ENCODE data around the gene DCTN3. TPM values are rescaled to one million over a fixed set of nuclear protein-coding genes. Genes with fewer than 3 reads are reported as not detected.
"Not testable (repeated sequence)": the region's sequence is repeated elsewhere in the genome, so short reads cannot be mapped to it uniquely, and the experiment has no call there.

The DCTN3 gene
- total RNA-seq, 1 donor from 2014 or later = 60.6 TPM

DNA sequence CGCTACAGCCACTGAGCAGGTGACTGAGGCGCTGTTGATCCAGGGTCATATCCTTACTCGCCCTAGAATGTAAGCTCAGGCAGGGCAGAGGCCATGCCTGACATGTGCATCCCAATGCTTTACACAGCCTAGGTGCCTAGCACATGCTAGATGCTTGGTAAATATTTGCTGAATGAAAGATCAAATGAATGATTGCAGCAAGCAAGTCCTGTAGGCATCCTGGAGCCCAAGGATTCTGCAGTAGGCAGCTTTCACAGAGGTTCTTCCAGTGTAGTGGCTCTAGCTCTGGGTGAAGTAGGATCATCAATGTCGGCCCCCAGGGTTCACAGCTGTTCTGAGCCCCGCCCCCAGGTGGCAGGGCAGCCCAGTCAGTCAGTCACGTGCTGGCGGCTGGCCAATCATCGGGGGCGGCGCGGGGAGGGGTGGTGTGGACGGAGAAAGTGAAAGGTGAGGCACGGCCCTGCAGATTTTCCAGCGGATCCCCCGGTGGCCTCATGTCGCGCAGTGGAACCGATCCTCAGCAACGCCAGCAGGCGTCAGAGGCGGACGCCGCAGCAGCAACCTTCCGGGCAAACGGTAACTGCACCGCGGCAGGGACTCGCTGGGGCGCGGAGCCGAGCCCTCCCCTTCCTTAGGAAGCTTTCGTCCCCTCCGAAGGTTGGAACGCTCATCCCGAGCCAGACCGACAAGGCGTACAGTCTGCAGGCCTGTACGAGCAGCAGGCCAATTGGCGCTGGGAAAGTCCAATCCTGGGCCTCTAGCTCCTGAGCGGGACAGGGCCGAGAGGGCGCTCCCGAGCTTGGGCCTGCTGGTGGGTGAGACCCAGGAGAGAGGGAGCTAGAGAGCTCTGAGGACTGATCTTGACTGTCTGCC is 26.2 kb upstream of the DCTN3 start, which contains the start of gene GALT:
GALT (plus strand) TSS at position 465 of the 873 bp plus-strand sequence; CDS start at position 495, 30 bp downstream.
- peak; percentile 63 for DNase-seq

DNA sequence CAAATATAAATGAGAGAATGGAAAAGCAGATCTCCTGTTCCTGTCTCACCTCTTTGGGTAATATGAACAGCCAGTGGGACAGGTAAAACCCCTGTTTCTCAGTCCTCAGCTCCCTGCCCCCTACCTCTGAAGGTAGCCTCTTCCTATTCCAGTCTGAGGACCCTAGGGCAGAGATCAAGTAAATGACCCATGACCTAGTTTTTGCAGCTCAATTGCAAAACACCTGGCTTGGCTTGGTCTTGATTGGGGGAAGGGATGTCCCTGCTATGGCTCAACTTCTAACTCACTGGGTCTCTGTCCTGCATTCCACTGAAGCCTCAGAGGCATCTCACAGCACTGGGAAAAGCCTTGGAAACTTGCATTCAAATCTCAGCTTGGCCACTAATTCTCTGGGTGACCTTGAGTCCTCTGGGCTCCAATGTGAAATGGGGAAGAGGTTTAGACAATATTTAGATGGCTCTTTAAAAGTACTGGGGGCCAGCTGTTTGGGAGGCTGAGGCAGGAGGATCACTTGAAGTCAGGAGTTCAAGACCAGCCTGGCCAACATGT is 24.5 kb upstream of the DCTN3 start:
- no peak for DNase-seq

DNA sequence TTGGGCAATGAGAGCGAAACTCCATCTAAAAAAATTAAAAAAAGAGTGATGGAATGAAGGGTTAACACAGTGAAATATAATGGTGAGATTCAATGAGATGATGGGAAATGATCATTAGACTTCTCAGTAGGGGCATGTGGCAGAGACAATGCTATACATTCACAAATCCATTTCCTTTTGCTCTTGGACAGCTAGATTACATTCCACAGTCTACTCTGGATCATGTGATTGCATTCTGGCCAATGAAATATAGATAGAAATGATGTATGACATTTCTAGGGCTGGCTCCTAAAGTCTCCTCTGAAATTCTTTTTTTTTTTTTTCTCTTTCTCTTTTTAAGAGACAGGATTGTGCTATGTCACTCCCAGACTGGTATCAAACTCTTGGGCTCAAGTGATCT is 22.4 kb upstream of the DCTN3 start:
- no peak for DNase-seq

DNA sequence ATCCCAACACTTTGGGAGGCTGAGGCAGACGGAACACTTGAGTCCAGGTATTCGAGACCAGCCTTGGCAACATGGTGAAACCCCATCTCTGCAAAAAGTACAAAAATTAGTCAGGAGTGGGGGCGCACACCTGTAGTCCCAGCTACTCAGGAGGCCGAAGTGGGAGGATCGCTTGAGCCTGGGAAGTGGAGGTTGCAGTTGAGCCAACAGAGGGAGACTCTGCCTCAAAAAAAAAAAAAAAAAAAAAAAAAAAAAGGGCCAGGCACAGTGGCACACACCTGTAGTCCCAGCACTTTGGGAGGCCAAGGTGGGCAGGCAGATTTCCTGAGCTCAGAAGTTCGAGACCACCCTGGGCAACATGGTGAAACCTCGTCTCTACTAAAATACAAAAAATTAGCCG is 19.0 kb upstream of the DCTN3 start:
- DNase-seq = not testable (repeated sequence)

DNA sequence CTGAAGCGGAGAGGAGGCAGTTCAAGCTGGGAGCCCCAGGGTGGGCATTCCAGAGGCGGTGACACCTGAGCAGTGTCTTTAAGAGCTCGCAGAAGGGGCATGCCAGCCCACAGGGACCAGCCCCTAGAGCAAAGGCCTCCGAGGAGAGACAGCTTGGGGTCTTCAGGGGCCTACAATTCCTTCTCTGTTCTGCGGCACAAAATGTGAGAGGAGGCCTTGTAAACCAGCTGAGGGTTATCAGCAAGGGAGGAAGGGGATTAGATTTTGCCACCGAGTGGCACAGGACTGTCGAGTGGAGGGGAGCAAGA is 17.8 kb upstream of the DCTN3 start:
- peak; percentile 57 for DNase-seq

DNA sequence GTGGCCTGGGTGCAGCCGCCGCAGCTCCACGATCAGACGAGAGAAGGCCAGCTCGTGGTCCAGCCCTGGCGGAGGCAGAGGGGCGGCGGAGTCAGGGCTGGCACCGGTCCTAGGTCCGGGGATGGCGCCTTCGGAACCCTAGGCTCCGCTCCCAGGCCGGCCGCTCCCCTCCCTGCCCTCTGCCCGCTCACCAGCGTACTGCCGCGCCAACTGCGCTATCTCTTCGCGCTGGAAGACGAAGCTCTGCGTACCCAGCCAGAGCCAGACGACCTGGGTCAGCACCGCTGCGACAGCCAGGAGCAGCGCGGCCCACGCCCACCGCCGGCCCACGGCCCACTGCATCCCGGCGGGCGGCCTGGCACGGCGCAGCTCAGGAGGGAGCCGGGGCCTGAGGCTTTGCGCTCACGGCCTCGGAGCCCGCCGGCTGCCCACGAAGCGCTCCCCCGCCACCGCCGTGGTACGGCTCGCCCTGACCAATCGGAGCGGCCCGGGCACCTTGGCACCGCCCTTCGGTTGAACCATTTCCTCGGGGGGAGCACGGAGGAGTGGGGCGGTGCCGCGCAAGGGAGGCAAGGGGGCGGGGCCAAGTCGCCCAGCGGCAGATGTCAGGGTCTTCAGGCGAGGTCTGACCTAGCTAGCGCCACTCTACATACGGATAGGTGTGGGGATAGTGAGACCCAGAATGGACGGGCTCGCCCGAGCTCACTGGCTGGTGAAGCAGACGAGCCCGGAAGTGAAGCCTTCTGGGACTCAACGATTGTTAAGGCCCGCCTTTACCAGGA is 17.3 kb upstream of the DCTN3 start, which contains the start of gene SIGMAR1:
SIGMAR1 (minus strand) TSS at position 432 of the 782 bp plus-strand sequence; CDS start at position 342, 90 bp downstream.
- DNase-seq = peak; percentile 89

DNA sequence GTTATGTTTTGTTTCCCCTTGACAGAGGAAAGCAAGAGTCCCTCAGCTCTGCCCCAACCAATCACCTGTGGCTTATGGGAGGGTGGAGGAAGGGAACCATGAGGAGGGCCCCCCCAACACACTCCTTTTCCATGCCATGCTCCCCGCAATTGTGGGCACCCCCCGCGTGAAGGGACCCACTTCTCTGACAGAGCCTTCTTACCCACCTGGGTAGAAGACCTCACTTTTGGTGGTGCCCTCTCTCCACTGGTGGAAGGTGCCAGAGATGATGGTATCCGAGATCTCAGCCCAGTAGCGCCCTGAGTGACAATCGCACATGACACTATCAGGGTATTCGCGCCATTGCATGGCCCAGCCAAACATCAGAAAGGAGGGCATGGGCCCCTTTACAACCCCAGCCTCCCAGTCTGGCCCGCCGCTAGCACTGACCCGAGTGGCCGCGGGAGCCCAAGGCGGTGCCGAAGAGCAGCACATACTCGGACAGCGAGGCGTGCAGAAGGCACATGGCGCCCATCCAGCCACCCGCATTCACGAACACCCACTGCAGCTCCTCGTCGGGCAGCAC is 16.6 kb upstream of the DCTN3 start:
- no peak for DNase-seq

DNA sequence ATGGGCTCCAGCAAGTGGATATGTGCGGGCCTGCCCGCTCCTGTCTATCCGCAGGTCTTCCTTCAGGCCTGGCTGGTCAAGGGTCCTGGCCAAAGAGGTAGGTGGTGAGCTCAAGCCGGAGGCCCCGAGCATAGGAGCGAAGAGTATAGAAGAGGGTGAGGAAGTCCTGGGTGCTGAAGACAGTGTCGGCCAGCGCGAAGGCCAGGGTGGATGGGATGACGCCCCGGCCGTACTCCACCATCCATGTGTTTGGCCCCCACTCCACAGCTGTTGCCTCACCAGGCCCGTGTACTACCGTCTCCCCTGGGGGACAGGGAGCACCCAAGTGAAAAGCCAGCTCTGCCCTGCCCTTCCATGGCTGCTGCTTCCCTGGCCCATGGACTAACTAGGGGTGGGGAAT is 15.3 kb upstream of the DCTN3 start:
- no peak for DNase-seq

DNA sequence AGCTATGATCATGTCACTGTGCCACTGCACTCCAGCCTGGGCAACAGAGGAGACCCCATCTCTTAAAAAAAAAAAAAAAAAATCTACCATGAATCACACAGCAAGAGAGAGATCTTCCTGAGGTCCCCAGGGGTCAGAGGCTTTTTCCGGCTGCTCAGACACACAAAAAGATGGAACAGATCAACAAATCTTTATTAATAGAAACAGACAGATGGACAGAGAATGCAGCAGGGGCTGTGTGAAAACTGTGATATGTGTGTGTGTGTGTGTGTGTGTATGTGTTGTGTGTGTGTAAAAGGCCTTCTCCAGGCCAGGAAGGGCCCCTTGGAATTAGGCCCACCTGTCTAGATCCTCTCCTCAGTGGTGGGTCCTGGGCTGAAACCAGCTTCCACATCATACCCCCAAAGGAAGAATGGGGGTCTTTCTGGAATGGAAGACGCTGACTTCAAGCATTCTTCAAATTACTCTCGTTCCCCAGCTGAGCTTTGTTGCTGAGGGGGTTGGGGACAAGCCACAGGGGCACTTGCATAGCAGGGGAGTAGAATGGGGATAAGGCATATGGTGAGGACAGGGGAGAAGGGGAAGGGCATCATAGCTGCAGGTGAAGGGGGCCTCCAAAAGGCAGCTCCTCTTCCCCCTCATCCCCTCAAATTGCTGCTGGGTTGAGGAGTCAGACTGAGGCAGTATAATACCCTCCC is 14.4 kb upstream of the DCTN3 start:
- no peak for DNase-seq

DNA sequence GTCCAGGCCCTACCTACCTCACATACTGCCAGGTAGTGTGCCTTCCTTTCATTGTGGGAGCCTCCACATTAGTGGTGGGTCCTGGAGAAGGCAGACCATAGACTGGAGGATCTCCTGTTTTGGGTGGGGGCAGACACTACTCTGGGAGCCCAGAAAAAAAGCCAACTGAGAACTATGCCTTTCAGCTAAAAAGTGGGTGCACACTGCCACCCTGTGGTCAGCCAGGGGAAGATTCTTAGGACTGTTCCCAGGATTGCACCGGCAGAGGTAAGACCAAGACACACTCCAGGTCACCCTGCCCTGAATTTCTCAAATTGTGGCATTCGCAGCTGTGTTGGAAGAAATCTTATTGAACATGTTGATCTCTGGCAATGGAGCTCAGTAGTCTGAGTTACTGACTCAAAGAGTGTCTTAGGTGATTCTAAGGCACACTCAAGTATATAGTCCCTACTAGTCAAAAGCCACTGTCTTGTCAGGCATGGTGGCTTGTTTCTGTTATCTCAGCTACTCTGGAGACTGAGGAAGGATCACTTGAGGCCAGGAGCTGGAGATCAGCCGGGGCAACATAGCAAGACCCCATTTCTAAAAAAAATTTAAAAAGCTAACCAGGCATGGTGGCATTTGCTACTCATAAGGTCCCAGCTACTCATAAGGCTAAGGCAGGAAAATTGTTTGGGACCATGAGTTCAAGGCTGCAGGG is 13.7 kb upstream of the DCTN3 start:
- peak; percentile 29 for DNase-seq

DNA sequence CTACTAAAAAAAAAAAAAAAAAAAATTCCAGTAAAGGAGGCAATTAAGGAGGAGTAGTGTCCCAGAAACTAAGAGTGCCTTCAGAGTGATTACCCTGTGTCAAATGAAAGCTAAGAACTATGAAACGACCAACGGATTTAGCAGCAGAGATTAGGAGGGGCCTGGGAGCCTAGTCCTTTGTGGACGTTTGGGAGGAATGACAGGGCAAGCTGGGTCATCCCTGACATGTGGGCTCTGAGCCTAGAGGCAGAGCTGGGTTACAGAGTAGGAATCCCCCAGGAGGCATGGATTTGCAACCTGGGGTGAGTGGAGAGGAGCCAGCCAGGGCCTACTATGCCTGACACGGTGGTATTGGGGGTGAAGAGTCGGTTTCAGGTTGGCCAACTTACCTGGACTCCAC is 12.9 kb upstream of the DCTN3 start:
- no peak for DNase-seq

DNA sequence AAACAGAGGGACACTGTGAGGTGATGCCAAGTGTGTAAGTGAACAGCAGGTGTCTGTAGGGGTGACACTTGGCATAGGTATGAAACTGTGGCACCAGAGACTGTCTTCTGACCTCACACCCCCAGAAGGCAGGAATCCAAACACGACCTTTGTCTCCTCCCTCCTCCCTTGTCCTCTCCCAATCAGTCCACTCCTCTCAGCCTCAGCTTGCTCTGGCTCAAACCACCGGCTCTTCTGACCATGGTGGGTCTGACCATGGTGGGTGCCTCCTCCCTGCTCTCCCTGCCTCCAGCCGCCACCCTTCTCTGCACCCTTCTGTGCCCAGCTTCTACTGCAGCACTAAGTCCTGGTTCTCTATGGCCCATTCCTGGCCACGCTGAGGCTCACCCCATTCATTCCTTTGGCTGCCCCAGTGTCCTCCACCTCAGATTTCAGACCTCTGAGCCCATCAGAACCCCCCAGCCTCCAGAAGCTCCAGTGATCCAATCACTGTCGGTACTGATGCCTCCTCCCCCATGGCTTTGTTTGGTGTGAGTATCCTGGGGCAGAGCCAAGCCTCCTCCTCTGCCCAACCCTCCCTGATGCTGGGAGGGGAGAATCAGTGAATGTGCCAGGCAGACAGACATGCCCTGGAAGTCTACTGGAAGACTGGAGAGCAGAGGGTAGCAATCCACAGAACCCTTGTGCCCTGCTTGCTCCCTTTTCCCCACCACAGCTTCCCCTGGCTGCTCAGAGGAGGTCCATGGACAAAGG is 10.3 kb upstream of the DCTN3 start:
- DNase-seq = no peak

DNA sequence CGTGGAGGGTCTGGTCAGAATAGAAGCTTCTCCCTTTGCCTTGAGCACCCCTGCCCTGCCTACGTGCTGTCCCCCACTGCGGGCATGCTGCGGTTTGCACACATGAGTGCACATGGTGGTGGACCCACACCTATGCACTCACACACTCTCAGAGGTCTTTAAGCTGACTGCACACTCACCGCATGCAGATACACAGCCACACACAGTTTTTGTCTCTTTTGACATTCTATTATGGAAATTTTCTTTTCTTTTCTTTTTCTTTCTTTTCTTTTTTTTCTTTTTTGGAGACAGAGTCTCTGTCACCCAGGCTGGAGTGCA is 9.2 kb upstream of the DCTN3 start:
- no peak for DNase-seq

DNA sequence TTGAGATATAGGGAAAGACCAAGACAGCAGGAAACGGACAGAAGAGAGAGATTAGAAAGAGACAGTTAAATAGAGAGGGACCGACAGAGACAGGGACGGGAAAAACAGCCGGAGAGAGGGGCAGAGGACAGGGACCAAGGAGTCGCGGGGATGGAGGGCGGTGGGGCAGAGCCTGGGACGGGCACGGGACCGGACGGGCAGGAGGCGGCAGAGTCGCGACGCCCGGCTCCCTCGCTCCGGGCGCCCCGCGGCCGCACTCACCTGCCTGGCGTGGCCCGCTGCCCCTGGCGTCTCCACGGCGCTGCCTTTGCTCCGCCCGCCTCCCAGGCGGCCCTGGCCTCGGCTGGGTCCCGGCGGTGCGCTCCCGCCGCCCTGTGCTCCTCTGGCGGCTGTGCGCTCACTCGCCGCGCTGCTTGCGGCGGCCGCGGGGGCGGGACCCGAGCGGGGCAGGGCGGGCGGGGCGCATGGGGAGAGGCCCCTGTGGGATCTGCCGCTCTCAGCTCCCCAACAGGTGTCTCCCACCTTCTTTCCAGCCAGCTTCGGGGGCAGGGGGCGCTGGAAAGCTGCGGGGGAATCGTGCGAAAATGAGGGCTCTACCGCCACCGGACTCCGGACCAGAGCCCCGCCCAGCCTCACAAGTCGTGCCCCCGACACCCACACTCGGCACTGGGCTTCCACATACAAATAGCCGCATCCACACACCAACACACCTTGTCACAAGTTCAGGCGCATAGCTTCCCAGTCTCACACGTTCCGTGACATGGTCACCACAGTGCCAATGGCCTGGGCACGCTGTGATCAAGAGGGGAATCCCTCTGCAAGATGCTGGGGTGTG is 8.6 kb upstream of the DCTN3 start, which contains the start of gene ARID3C:
ARID3C (minus strand) TSS at position 411 of the 835 bp plus-strand sequence. CDS start 1,052 bp downstream, outside the sequence.
- DNase-seq = no peak

DNA sequence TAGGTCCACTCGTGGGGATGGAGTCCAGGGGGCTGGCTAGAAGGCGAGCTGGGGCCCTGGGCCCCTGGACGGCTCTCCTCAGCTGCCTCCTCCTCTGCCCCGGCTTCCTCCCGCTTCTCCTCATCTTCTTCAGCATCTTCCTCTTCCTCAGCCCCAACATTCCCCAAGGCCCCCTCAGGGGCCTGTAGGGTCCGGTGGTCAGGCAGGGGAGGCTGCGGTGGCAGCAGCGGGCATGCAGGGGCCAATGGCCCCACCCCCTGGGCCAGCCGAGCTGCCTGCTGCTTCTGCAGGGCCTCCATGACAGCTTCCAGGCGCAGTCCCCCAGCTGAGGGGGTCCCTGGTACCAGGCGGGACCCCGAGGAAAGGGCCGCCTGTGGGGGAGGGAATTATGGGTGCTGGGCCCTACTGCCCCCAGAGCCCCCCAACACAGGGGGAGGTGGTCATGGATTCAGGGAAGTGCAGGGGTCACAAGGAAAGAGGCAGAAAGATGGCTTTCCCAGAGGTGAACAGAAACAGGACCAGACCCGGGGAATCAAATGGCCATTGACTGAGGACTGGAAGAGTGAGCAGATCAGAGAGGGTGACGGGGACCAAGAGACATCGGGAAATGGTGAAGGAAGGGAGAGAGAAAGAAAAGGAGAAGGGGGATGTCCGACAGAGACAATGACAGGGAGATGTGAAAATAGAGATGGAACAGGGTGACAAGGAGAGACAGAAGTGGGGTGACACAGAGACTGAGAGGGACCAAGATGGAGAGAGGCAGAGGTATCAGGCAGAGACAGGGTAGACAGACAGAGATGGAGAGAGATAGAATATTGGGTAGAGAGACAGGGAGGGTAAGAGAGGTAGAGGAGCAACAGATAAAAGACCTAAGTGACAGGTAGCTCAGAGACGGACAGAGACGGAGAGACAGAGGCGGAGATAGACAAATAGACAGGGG is 7.7 kb upstream of the DCTN3 start:
- no peak for DNase-seq

DNA sequence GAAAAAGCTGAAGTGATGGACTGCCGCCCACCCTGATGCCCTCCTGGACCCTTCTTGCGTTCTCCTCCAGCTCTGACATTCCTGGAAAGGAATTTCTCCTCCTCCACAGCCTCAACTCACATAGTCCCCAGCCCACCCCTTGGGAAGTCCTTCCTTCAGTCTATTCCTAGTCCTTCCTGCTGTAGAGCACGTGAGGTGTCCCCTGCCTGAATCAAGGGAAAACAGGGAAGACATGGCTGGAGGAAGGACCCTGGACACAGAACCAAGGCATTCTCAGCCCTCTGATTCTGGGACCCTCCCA is 4.8 kb upstream of the DCTN3 start:
- DNase-seq = no peak

DNA sequence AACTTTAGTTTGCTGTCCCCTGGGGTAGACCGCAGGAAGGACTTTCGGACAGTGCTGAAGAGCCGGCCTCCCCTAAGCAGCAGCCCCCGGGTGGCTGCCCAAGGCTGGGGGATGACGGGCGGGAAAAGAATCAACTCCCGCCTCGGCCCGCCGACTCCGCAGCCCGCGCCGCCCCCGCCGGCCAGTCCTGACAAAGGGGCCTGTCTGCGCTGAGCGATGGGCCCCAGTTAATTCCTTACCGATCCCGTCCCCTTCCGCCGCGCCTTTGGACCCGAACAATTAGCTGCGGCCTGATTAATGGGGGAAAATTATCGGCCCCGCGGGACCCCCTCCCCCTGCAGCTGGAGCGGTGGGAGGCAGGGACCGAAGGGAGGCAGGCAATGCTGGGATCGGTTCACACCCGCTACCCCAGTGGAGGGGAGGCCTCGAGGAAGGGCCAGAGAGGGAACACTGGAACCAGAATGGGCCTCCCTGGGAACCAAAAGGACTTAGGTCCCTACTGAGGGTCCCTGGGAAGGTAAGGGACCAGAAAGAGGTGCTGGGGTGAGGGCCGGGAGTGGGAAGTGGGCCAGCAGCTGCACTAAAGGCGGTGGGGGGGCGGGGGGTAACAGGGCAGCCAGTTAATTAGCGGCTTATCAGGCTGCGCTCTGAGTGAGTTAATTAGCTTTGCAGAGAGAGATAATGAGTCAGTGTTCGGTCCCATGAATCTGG is 4.3 kb upstream of the DCTN3 start:
- DNase-seq = no peak

Data from skin of body (tissue), 2 donors.